ENCODE data around the gene RAD17.
A peak's percentile ranks its signal among the peaks of the same experiment; 100 is the strongest.
"Not testable (repeated sequence)": the region's sequence is repeated elsewhere in the genome, so short reads cannot be mapped to it uniquely, and the experiment has no call there.

The RAD17 gene

DNA sequence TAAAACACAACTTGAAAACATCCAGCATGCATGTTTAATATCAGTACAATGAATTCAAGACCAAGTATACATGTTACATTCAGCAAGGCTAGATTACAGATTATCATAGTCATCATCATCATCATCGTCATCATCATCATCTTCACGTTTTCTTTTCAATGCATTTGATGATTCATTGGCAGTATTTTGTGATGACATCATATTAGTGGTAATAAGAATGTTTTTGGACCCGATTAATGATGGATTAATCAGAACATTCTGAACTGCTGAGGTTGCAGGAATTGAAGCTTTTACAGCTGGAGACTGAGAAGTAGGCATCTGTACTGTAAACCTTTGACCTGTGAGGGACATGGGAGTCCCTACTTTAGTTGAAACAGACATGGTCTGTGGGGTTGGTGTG lies 4.8 kb upstream of the RAD17 start:
- no peak overlapping the region for H3K4me3 ChIP-seq (ENCODE audit: low read length)
- TF ChIP-seq, protein P1, sequence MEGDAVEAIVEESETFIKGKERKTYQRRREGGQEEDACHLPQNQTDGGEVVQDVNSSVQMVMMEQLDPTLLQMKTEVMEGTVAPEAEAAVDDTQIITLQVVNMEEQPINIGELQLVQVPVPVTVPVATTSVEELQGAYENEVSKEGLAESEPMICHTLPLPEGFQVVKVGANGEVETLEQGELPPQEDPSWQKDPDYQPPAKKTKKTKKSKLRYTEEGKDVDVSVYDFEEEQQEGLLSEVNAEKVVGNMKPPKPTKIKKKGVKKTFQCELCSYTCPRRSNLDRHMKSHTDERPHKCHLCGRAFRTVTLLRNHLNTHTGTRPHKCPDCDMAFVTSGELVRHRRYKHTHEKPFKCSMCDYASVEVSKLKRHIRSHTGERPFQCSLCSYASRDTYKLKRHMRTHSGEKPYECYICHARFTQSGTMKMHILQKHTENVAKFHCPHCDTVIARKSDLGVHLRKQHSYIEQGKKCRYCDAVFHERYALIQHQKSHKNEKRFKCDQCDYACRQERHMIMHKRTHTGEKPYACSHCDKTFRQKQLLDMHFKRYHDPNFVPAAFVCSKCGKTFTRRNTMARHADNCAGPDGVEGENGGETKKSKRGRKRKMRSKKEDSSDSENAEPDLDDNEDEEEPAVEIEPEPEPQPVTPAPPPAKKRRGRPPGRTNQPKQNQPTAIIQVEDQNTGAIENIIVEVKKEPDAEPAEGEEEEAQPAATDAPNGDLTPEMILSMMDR (IDR thresholded peaks at IDR 0.05; ENCODE audit: insufficient read depth, low read depth, low read length, missing control alignments) = no peak

DNA sequence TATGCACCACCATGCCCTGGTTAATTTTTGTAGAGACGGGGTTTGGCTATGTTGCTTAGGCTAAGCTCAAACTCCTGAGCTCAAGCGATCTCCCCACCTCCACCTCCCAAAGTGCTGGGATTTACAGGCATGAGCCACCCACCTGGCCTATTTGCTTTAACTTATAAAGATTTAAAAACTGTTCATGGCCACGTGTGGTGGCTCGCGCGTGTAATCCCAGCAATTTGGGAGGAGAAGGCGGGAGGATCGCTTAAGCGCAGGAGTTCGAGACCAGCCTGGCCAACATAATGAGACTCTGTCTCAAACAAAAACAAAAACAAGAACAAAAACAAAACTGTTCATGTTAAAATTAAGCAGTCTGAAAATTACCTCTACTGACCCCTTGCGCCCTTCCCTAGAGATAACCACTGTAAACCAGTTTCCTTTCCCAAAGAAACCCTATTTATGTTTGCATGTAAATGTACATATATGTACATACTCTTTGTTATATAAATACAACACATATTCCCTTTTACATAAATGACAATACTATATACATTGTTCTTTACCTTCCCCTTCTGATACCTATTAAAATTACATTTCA lies 1.8 kb upstream of the RAD17 start:
- DNase-seq (ENCODE audit: low read depth) = no peak

More for the DNA sequence above, 4.8 kb upstream of the RAD17 start:
- DNase-seq (ENCODE audit: low read depth) = no peak

DNA sequence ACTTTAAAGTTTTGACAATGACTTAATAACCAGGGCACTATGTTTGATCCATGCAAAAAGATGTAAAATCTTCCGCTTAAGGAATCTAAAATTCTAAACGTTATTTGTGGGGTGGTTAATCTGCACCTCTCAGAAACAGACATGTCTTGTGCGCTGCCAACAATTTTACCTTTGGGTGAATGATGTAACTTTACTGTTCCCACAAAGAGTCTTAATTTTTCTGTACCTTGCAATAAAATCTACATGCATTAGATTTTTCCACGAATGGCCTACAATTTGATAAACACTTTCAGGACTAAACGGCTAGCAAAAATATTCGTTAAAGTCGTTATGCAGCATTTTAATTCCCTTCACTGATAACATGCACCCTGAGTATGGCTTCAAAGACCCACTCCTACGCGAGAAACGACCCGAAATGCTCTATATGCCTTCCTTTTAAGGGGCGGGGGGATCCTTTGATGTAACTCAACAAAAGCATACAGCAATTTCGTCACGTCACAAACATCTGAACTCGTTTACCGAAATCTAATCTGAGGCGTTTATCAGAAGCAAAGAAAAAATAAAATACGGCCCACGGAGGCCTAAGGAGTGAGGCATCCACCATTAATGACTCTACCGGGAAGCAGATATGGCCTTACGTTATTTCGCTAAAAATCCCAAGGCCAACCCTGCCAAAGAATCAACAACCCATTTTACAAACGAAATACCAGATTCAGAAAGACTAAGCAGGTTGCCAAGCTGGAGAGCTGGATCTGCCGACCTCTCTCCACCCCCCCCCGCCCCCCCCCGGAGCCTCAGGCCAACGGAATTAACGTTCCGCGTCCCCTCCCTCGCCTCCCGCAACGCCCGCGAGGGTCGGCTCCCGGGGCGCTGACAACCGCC lies 919 bp upstream of the RAD17 start:
- peak overlapping the region; percentile 96 for H3K4me3 ChIP-seq (ENCODE audit: low read length)
- DNase-seq (ENCODE audit: low read depth) = no peak
- TF ChIP-seq, protein P1 (IDR thresholded peaks at IDR 0.05; ENCODE audit: insufficient read depth, low read depth, low read length, missing control alignments) = no peak

More for the DNA sequence above, 1.8 kb upstream of the RAD17 start:
- TF ChIP-seq, protein P1 (IDR thresholded peaks at IDR 0.05; ENCODE audit: insufficient read depth, low read depth, low read length, missing control alignments) = no peak
- H3K4me3 ChIP-seq (ENCODE audit: low read length) = peak overlapping the region; percentile 96

DNA sequence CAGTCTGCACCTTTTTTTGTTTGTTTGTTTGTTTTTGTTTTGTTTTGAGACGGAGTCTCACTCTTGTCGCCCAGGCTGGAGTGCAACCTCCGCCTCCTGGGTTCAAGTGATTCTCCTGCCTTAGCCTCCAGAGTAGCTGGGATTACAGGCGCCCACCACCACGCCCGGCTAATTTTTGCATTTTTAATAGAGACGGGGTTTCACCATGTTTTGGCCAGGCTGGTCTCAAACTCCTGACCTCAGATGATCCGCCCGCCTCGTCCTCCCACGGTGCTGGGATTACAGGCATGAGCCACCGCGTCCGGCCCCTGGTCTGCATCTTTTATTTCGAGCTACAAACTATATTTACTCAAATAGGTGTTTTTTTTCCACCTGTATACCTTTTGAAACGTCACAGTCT lies 717 bp downstream of the RAD17 start:
- H3K4me3 ChIP-seq (ENCODE audit: low read length) = peak overlapping the region; percentile 96
- not testable (repeated sequence) for DNase-seq (ENCODE audit: low read depth)

DNA sequence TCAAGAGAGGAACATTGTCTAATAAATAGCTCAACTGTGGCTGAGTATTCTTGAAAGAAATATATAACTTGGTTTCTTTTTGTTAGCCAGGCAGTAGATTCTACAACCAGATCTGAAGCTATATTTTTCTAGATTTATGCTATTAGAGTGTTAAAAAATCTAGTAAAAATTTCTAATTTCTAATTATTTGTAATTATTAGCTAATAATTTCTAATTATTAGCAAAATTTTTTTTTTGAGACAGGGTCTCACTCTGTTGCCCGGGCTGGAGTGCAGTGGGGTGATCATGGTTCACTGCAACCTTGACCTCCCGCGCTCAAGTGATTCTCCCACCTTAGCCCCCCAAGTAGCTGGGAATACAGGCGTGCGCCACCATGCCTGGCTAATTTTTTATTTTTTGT lies 2.8 kb downstream of the RAD17 start:
- no peak overlapping the region for H3K4me3 ChIP-seq (ENCODE audit: low read length)
- no peak for DNase-seq (ENCODE audit: low read depth)
- TF ChIP-seq, protein P1 (IDR thresholded peaks at IDR 0.05; ENCODE audit: insufficient read depth, low read depth, low read length, missing control alignments) = no peak

DNA sequence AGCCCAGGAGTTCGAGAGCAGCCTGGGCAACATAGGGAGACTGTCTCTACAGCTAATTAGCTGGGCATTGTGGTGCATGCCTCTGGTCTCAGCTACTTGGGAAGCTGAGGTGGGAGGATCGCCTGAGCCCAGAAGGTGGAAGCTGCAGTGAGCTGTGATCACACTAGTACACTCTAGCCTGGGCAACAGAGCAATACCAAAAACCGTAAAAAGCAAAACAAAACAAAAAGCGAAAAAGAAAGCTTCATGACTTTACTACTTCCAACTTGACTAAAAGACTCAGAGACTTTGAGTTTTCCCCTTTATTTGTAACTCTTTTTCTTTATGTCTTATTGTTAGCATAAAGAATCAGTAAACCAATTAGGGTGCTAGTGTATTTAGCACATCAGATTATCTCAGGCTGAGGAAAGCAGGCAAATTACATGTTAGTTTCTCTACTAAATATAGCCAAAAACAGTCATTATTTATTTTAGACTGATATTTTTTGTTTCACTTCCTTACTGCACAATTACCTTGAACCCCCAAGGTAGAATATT lies 5.4 kb downstream of the RAD17 start:
- TF ChIP-seq, protein P1 (IDR thresholded peaks at IDR 0.05; ENCODE audit: insufficient read depth, low read depth, low read length, missing control alignments) = no peak
- no peak overlapping the region for H3K4me3 ChIP-seq (ENCODE audit: low read length)
- no peak for DNase-seq (ENCODE audit: low read depth)

DNA sequence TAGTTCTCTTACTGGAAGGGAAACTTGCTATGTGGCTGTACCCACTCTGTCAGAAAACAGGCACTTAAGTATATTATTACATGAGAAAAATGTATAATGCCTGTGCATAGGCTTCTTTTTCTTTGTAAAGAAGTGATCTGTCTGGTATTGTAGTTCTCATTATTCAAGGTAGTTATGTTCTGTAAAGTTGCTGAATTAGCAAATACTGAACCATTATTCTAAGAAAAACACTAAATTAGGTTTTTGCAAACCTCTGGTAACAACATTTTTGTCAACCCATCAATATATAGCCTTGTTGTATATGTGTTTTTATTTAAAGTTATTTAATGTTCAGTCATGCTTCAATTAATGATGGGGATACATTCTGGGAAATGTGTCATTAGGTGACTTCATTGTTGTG lies 8.8 kb downstream of the RAD17 start:
- TF ChIP-seq, protein P1 (IDR thresholded peaks at IDR 0.05; ENCODE audit: insufficient read depth, low read depth, low read length, missing control alignments) = no peak
- no peak overlapping the region for H3K4me3 ChIP-seq (ENCODE audit: low read length)
- no peak for DNase-seq (ENCODE audit: low read depth)

All from epithelial cell of esophagus (primary cell).